GM15510 (cell line): Measurements from ENCODE around the gene CNOT10.

Experiments
- POLR2A ChIP-seq: IDR thresholded peaks from 3 replicates; pipeline ENCODE4 v1.6.1; 2011; ENCODE audit warnings: borderline replicate concordance; ENCODE audit not compliant: insufficient read length; ENCODE audit errors: extremely low read depth

Gene CNOT10

GRCh38 chr3:32684029-32684799, 774 bp upstream of the CNOT10 start:
- no peak for TF ChIP-seq POLR2A

DNA sequence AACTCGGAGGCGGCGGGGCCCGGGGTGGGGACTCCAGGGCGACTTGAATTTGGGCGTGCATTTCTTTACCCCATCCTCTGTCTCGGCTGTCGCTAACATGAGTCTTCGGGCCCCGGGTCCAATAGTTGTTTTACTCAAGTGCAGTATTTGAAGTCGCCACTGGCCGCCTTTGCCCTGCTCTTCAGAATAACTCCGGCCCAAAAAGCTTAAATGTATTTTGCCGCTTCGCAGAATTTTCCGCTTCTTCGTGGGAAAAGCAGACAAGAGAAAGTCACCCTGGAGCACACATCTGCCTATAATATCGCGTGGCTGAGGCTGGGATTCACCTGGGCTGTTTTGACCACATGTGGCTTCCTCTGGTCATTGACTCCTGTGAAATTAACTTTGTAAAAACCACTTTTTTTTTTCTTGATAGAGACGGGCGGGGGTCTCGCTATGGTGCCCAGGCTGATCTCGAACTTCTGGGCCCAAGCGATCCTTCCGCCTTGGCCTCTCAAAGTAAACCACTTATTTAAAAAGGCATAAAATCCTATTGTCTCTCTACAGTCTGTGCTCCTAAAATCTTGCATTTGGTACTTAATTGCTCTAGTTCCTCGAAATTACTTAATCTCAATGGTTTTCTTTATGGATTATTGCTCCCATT, 676 bp downstream of the CNOT10 start:
- no peak for TF ChIP-seq POLR2A

DNA sequence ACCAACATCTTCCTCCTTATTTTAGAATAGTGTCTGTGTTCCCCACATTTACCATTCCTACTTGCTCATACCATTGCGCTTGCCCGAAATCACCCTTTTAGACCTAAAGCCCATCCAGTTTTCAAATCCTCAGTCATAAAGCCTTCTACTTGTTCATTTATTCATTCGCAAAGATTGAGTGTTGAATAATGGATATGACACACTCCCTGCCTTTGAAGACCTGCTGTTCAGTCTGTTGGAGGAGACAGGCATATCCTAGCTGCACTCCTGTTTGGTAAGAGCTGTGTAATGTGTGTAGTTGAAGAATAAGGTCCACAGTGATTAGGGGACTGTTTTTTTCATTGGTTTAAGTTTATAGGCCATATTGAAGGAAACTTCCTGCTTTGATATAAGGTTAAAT, 1.7 kb downstream of the CNOT10 start:
- no peak for TF ChIP-seq POLR2A

DNA sequence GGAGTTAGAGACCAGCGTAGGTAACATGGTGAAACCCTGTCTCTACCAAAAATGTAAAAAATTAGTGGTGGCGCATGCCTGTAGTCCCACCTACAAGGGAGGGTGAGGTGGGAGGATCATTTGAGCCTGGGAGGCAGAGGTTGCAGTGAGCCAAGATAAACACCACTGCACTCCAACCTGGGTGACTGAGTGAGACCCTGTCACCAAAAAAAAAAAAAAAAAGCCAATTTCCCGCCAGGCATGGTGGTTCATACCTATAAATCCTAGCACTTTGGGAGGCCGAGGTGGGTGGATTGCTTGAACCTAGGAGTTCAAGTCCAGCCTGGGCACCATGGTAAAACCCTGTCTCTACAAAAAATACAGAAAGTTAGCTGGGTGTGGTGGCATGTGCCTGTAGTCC, 6.9 kb downstream of the CNOT10 start:
- TF ChIP-seq POLR2A = no peak

DNA sequence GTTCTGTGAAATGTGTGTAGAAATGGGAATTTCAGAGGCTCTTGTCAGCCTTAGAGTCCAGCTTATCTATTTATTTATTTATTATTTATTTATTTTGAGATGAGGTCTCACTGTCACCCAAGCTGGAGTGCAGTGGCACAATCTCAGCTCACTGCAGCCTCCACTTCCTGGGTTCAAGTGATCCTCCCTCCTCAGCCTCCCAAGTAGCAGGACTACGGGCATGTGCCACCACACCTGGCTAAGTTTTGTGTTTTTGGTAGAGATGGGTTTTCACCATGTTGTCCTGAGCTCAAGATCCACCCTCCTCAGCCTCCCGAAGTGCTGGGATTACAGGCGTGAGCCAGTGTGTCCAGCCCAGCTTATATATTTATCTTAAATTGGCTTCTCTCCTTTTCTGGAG, 11.5 kb downstream of the CNOT10 start:
- no peak for TF ChIP-seq POLR2A

DNA sequence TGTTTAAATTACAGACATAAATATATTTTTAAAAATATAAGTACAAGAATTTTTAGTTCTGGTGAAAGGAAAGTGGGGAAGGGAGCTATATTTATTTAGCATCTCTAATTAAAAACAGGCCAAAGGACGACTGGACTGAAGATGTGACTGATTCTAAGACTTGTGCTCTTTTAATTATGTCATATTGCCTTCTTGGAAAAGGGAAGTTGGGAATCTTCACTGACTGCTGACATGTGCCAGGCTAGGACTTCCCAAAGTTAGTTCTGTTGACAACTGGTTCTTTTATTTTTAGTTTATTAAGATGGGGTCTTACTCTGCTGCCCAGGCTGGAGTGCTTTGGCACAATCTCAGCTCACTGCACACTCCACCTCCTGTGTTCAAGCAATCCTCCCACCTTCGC, 13.5 kb downstream of the CNOT10 start:
- no peak for TF ChIP-seq POLR2A

GRCh38 chr3:32699429-32699828, 14.4 kb downstream of the CNOT10 start:
- no peak for TF ChIP-seq POLR2A

GRCh38 chr3:32700244-32700643, 15.3 kb downstream of the CNOT10 start:
- TF ChIP-seq POLR2A = no peak

DNA sequence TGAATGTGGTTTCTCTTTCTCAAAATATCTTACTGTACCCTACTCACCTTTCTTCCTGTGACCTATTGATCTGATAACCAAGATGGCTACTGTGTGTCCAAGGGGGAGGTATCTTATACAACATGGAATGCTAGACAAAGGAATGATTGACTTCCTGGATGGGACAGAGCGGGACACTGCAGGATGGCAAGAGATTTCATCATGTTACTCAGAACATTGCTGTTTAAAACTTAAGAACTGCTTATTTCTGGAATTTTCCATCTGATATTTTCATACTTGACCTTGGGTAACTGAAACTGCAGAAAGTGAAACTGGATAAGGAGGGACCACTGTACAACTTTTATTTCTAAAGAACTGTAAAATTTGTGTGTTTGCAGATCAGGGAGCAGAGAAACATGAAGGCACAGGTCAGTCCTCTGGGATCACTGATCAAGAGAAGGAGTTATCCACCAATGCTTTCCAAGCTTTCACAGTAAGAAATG, 18.5 kb downstream of the CNOT10 start:
- no peak for TF ChIP-seq POLR2A

DNA sequence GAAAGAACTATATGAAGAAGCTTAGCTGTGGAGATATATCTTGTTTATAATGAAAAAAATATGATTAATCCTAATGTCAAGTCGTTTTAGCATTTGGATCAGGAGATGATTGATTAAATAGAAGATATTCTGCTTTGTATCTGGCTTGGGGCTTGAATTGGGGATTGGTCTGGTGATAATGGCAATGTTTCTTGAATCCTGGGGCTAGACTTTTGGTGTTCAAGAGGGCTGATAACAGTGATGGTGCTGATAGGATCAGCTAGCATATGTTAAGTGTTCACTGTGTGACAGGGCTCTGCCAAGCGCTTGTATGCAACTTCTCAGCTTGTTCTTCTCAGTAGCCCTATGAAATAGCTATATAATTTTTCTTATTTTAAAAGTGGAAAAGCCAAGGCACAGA, 20.2 kb downstream of the CNOT10 start:
- no peak for TF ChIP-seq POLR2A

DNA sequence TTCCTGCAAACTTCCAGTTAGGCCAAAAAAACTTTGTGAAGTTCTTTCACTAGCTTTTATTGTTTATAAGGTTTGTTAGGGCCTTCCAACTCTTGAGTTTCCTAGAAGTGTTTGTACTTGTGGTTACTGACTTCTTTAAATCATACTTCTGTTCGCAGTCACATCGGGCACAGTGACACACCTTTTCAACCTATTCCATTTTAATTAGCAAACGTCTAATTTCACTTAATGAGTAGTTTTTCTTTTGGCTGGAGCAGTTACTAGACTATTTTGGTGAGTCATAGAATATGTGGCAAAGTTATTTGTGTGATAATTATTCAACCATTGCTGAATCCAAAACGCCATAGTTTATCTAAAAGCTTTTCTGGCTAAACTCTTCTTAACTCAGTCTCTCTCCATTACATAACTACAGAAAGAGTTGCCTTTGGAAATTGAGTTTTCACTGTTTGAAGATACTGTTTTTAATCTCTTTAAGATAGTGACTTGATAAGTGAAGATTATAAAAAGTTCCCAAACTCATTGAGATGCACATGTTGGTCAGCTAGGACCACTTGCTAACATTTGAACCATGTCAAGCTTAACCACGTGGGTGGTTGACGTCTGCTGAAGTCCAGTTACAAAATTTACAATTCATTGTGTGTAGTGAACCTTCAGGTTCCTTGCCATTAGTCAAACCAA, 21.5 kb downstream of the CNOT10 start:
- TF ChIP-seq POLR2A = no peak

DNA sequence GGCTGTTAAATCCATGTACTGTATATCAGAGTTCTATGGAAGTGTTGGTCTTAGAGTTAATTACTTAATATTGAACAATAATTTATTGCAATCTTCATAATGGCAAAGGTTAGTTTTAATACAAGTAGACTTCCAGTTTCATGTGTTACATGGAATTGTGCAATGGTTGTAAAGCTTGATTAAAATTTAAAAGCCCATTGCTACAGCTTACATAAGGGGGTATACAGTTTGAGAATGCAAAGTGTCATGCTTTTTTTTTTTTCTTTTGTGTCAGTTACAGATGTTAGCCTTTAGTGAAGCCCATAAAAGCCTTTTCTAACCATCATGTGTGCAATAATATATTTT, 22.0 kb downstream of the CNOT10 start:
- no peak for TF ChIP-seq POLR2A

DNA sequence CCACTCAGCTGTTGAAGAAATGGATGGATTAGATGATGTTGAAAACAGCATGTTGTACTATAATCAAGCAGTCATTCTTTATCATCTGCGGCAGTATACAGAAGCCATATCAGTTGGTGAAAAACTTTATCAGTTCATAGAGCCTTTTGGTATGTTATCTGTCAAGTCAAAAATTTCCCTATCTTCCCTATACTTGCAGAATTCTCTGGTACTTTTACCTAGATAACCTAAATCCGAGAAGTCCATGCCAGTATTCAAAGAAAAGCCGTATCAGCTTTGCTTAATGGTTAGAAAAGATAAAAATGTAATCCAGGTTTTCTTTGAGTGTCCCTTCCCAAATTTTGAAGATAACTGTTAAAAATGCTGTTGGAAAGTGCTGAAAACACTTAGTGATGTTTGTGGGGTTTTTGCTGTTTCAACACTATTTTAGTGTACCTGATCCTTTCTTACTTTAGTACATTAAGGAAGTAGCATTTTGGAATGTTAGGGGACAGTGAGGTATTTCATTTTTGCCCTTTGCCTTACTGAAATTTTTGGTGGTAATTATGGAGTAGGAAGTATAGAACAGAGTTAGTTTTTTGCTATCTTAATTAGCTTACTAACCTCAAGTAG, 23.8 kb downstream of the CNOT10 start:
- no peak for TF ChIP-seq POLR2A

DNA sequence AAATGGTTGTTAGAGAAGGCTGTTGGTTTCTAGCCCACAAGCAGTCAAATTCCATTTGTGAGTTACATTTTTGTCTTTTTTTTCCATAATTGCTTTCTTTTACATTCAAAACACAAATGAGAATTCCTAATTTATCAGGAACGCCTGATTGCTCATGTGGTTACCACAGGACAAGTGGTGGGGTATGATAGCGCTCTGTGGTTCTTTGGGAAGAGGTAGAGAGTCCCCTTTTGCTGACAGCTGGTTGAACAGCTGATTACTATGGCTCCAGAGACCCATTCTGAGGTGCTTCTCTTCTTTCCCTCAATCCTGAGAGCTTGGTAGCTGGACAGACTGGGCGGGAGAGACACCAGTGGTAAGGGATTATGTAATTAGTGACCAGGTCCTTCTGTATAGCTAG, 24.4 kb downstream of the CNOT10 start:
- TF ChIP-seq POLR2A = no peak

GRCh38 chr3:32712506-32713055, 27.6 kb downstream of the CNOT10 start:
- TF ChIP-seq POLR2A = no peak
